NOMO-1 treated with dmso at 0.1 percent for 144 hours (cell line): ENCODE data around the gene ACP7.
"Not testable (repeated sequence)": the region's sequence is repeated elsewhere in the genome, so short reads cannot be mapped to it uniquely, and the experiment has no call there.

Source experiments
- DNase-seq: peaks from one replicate; lab custom pipeline; 2025; ENCODE audit not compliant: unreplicated experiment; lab: John Stamatoyannopoulos, UW

The ACP7 gene

DNA sequence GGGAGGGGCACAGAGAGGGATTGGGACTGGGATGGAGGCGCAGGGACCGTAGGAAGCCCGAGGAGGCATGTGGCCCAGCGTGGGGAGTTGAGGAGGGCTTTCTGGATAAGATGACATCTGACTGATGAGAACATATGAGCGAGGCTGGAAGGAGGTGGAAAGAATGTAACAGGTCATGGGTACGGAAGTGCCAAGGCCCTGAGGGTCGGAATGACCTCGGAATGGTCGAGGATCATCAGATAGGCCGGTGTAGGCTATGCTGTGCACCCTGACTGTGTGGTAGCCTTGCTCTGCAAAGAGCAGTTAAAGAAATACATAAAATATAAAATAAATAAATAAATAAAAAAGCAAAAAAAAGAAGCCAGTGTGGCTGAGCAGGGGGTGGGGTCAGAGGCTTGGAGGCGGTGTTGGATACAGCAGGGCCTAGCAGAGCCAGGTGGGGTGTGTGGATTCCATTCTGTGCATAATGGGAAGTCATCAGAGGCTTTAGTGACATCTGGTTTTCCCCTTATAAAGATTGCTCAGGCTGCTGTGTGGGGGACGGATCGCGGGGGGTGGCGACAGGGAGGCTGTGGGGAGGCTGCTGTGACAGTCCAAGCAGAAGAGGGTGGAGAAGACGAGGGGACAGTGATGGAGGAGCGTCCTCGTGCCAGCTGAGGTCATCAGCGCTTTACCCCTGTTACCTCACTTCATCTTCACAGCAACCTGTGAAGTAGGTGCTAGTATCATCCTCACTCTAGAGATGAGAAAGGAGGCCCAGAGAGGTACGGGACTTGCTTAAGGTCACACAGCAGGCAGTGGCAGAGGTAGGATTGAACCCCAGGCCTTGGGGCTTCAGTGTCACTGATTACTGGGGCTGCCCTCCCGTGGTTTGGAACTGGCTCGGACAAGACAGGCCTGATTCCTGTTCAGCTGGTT, 46.4 kb downstream of the ACP7 start:
- DNase-seq, result no peak

DNA sequence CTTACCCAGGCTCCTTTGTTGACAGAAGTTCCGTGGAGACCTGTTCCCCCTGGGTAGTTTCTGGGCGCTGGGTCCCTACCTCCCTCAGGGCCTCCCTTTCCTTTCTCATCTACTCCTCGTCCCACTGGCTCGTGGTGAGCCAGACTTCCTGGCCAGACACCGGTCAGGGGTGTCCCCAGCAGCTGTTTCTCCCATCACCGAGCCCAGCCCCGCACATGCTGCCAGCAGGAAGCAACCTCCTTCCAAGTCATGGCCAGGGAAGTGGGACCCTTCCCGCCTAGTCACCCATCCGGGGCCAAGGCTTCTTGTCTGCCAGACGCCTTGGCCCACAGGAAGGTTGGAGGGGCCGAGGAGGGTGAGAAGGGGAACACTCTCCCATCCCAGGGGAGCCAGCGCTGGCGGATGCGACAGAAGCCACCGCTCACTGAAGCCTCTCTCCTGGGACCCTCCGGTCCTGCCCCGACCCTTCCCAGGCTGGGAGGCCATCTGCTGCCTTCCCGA, 47.1 kb downstream of the ACP7 start:
- DNase-seq, result no peak

DNA sequence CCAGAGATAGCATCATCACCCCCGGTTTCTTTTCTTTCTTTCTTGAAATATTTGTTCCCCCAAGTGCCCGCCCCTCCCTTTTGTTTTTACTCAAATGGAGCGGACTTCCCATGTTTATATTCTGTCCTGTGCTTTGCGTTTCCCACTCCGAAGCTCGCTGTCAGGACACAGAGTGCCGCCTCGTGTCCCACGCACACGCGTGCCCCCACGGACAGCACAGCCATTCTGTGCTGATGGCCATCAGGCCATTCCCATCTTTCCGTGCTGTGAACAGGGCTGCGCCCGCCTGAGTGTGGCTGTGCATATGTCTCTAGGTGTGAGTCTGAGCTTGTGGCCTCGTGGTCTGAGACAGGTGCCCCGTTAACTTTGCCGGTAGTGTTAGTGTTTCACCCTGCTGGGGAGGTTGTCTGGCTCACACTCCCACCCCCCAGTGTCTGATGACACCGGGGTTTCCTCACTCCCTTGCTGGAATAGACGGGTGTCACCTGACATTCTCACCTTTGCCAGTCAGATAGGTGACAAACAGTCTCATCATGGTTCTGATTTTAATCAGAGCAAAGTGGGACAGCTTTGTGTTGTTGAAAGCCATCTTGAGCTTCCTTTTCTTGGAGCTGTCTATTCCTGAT, 48.3 kb downstream of the ACP7 start:
- DNase-seq, result no peak

DNA sequence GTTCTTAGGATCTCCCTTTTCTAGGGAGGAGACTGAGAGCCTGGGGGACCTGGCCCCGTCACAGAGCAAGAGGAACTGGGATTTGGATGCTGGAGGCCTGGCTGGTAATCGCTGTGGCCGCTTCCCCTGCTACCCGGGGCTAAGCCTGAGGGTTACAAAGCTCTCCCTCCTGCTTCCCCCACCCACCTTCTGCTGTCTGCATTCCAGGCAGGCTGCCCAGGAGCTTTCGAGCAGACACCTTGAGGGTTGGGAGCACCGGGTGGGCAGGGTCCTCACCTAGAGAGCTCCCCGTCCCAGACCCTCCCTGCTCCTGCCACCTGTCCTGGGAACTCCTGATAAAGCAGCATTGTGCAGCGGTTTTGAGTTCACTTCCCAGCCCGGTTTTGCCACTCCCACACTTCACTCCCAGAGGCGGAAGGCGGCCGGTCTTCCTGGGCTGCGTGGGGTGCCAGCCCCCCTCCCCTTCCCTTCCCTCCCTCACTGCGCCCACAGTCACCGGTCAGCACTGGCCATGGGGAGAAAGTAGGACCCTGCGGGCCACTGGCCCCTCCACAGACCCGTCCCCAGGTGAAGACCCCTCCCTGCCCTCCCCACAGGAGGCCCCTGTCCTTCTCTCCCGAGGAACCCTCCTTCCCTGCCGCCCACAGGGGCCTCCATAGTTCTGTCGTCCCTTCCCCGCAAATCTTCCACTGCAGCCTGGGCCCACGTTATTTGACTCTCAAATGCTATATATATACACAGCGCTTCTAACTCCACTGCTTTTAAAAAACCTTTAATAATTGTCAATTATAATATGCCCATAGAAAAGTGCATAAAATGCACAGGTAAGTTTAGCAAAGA, 49.5 kb downstream of the ACP7 start:
- no peak for DNase-seq

DNA sequence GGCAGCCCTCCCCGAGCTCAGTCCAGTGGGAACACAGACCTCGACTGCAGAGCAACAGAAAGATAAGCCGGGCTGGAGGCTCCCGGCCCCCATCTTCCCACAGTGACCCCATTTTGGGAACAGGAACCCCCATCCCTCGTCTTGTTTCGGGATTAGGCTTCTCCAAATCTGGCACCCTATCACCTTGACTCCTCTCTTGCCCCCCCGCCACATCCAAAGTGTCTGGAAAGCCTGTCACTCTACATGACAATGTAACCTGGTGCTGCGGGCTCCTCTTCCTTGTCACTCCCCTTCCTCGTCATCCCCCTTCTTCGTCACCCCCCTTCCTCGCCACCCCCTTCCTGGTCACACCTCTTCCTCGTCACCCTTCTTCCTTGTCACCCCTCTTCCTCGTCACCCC, 51.5 kb downstream of the ACP7 start:
- DNase-seq, result no peak

DNA sequence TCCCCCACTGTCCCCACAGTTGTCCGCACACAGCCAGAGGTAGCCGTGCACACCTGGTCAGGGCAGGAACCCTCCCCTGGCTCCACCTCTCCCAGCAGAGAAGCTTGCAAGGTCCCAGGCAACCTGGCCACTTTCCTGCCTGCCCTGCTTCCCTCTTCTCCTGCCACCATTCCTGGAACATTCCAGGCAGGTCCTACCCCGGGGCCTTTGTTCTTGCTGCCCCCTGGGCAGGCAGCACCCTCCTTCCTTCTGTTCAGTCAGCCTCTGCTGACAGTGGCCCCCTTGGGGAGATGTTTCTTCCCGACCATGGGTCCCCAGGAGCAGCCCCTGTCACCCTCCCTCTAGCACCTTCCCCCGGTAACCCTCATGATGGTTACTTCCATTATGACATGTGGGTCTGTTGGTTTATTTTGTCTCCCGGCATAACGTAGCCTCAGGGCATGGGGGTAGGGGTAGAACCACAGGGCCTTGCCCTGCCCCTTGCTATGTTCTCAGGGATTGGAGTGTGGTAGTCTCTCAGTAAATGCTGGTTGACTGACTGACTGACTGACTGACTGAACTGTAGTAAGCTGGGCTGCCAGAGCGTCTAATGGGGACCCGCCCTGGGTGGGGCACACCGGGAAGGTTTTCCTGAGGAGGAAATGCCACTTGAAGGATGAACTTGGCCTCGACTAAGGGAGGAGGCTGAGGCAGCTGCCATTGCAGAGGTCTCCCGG, 52.2 kb downstream of the ACP7 start:
- no peak for DNase-seq

DNA sequence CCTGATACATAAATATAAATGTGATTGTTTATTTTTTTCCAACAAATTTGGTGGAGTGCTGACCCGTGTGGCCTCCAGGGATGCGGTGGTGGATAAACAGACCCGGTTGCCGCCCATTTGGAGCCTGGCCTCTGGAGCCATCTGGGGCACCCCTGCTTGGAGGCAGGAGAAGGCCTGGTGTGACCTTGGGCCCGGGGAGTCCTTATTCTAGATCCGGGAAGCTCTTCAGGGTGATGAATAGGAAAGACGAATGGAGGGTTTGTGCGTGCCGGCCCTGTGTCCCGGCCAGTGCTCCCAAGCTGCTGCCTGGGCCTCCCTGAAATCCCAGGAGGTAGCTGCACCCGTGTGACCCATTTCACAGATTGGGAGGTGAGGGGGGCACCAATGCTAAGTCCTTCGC, 53.0 kb downstream of the ACP7 start:
- DNase-seq, result no peak

DNA sequence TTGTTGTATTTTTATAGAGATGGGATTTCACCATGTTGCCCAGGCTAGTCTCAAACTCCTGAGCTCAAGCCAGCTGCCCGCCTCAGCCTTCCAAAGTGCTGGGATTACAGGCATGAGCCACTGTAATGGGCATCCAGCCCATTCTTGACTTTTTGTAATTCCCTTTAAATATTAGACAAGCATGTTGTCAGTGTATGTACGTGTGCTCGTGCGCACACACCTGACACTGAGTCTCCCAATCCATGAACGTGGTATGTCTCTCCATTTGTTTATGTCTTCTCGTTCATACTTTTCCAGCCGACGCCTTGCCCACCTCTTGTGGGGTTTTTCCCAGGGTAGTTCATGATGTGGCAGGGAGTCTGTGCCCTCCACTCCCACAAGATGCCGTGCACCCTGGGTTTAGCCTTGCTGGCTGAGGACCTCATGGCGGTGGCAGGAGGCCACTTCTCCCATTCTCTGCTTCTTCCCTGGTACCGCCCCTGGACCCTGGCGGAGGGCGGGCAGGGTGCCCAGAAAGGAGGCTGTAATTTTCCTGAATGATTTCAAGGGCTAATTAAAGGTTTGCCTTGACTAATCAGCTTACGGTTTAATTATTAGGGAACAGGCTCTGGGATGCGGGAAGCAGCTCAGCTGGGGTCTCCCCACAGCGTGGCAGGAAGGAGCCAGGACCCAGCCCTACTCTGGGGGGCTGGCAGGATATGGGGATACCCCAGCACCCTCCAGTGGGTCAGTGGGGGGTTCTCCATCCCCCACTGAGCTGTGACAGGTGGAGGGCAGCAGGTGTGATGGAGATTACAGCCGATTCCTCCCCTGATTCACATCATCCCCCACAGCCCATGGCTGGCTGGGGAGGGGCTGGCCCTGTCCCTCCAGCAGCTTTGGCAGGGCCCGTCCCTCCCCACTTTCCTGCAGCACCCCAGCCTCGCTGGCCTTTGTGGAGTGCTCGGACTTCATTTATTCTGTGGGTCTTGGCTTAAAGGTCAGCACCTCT, 54.3 kb downstream of the ACP7 start:
- DNase-seq, result no peak

DNA sequence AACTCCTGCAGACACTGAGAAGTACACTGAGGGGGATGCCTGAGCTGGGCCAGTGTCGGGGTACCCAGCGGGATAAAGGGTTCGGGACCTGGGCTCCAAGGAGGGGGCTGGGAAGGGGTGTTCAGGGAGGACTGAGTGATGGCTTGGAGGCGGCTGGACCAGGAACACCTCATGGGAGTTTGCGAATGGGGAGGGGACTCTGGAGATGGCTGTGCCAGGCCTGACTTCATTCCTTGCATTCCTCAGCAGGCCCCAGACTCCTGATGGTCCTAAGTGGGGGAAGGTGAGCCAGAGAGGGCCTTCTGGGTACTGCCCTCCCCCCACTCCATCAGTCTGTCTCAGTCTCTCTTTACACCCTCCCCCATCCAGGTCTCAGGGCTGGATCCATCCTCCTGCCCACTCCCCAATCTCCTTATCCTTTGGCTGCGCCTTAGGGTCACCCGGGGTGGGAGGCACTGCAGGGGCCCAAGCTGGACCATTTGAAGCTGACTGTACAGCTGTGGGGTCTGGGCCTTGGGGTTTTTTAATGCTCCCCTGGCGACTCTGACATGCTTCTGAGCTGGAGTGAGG, 55.2 kb downstream of the ACP7 start:
- no peak for DNase-seq

DNA sequence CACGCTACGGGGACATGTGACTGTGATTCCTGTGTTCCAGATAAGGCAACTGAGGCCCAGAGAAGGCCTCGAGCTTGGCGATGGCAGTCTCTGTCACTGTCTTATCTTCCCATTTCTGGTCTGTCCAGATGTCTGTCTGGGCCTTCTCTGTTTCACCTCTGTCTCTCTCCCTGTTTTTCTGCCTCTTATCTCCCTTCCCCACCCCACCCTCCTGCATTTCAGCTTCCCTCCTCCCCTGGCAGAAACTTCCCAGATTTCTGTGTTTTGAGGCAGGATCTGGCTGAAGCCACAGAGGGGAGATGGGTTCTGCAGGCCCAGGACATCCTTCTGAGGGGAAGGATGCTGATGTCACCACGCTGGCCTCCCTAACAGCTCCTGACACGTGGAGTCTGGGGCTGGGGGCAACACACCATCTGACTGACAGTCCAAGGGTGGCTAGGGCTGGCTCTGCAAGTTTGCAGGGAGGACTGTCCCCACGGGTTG, 55.8 kb downstream of the ACP7 start:
- DNase-seq, result no peak

DNA sequence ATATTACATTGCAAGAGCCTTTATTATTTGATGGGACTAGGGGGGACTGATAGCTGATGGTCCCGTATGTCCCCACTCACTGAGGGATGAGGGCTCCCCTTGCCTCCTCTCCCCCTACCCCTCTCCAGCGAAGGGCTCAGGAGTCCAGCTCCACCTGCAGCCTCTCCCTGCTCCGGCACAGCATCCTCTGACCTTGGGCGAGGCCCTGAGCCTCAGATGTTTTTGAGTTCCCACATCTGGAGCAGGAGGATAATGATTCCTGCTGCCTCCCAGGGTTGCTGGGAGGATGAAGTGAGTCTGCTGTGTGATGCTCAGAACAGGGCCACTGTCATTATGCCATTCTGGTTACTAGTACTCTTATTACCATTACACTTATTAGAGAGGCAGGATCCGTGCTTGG, 56.4 kb downstream of the ACP7 start:
- no peak for DNase-seq

DNA sequence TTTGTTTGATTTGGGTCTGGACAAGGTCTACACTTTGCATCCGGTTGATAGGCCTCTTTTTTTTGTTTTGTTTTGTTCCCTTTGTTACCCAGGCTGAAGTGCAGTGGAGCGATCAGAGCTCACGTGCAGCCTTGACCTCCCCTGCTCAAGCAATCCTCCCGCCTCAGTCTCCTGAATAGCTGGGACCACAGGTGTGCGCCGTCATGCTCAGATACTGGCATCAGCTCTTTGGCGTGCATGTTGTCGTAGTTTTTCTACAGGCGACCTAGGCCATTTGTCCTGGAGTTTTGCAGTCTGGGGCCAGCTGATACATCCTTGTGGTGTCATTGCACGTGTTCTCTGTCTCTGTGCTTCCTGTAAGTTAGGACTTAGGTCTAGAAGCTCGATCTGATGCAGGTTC, 57.8 kb downstream of the ACP7 start:
- DNase-seq, result no peak

DNA sequence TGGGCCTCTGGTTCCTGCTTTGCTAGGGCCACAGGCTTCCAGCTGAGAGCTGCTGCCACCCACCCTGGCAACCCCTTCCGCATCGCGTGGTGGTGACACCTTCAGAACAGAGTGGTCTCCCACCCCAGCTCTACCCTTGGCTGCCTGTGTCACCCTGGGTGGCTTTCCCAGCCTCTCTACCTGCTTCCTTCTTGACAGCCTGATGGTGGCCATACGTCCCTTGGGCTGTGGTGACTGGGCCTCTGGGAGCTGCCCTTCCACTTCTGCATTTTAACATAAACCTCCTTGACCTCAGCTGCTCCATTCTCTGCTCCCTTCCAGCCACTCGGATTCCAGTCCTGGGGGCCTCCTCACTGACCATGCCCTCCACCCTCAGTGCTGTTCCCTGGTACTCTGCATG, 58.5 kb downstream of the ACP7 start:
- no peak for DNase-seq

DNA sequence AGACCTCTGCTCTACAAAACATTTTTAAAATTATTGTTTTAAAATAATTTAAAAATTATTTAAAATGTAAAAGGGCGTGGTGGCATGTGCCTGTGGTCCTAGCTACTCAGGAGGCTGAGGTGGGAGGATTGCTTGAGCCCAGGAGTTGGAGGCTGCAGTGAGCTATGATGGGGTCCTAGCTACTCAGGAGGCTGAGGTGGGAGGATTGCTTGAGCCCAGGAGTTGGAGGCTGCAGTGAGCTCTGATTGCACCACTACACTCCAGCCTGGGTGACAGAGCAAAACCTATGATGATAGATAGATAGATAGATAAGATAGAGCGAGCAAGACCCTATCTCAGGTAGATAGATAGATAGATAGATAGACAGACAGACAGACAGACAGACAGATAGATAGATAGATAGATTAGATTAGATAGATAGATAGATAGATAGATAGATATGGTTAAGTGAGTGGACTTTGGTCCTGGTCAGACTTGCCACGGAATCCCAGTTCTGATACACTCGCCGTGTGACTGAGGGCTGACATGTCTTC, 59.7 kb downstream of the ACP7 start:
- not testable (repeated sequence) for DNase-seq

DNA sequence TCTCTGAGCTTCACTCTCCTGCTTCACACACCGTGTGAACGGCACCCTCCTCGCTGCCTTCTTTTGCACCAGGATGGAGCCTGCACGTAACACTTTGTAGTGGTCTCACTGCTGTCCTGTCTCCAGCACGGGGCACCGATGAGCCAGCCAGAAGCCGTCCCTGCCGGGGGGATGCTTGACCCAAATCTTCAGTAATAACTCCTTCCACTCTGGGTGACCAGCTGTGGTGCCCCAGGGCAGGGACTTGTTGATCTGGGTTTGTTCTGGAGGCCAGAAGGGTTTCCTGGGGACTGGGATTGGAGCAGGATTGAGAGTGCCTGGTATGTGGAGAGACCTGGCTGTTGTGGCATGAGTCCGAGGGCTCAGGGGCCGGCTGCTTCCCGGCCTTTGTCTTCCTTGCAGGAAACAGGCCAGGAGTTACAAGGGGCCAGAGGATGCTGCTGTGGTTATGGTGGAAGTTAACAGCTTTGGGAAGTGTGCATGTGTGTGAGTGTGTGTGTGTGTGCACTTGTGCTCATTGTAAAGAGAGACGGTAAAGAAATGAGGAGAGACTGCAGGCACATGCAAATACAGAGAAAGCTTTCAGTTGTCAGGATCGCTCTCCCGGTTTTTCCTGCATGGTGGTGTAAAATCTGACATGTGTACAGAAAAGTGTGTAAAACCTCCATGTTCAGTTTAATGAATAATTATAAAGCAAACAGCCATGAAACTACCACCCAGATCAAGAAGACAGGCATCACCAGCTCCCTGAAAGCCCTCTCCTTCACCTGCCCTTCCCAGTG, 60.3 kb downstream of the ACP7 start:
- no peak for DNase-seq

DNA sequence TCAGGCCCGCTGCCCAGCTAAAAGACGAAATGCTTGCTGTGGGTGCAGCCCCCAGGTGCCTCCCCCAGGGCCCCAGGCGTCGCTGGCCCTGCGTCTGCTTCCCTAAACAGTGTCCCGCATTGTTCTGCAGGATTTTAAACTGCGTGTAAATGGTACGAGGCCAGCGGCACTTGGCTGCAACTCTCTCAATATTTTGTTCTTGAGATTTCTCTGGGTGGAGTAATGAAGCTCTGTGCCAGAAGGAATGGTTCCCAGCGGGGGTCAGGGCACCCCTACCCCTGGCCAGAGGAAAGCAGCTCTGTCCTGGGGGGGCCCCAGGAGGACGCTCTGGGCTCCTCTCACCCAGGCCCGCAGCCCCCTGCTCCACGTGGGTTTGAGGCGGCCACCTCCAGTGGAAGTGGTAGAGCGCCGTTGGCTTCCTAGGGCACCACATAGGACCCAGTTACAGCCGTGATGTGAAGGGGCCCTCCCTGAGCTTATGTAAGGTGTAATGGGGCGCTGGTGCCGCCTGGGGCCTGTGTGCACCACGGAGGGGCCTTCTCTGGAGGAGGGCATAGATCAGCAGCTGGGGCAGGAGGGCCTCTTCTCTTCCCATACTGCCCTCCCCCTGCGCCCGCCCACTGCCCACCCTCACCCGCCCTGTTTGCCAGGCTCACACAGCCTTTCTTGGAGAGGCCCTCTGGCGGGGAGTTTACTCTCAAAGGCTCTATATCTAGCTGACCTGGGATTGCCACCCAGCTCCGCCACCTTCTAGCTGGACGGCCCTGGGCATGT, 61.2 kb downstream of the ACP7 start:
- no peak for DNase-seq

DNA sequence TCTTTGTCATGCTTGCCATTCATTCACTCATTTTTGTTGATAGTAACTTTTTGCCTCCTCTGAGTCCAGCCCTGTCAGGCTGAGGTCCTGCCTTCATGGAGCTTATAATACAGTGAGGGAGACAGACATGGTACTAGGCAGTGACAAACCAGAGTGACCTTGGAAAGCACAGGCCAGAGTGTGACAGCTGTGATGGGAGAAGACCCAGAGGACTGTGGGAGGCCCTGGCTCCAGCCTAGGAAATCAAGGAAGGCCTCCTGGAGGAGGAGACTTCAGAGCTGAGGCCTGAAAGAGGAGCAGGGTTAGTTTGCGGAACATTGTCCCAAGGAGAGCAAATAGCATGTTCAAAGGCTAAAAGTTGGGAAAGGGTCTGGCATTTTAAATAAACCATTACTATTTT, 61.9 kb downstream of the ACP7 start:
- no peak for DNase-seq
